Activated CD8-positive, alpha-beta memory T cell treated with anti-CD3 and anti-CD28 coated beads for 36 hours (primary cell): ENCODE measurements around the gene HAND1. TPM values are rescaled to one million over a fixed set of nuclear protein-coding genes. Genes with fewer than 3 reads are reported as not detected.

Experiments used
- CTCF ChIA-PET: fragments of 350-600 bp; sonication (Branson Sonifier 250); formaldehyde crosslinking; loops from one replicate; lab custom pipeline; 2021; ENCODE audit warnings: antibody characterized with exemption; lab: Charles Lee
- POLR2A ChIA-PET: fragments of 350-600 bp; sonication (Branson Sonifier 250); formaldehyde crosslinking; loops from one replicate; lab custom pipeline; 2021; ENCODE audit warnings: antibody characterized with exemption; lab: Charles Lee
- total RNA-seq, 2 experiments: library from RNA; stranded (reverse); gene quantifications; one replicate each; pipeline ENCODE4 v1.2.3, GENCODE V29; 2021

The HAND1 gene
- total RNA-seq, 2 experiments from 2014 or later, result not detected

GRCh38 chr5:154470947-154471870 lies 6.8 kb downstream of the HAND1 start:
- POLR2A ChIA-PET, result no interaction called here
- CTCF ChIA-PET, result interaction anchor here (1.4 to 1.9 kb wide), 2 partner anchors 137 to 140 kb away, joined by 4 to 8 read pairs; no protein-coding TSS in a partner anchor

- CTCF ChIA-PET, result interaction anchor here (0.6 to 1.9 kb wide), 3 partner anchors 138 to 378 kb away, joined by 3 to 8 read pairs (median 4); no protein-coding TSS in a partner anchor
- POLR2A ChIA-PET, result no interaction called here
Observed at GRCh38 chr5:154470137-154470536, 7.9 kb downstream of the HAND1 start.

GRCh38 chr5:154467655-154468354 lies 10.2 kb downstream of the HAND1 start:
- CTCF ChIA-PET, result interaction anchor here (0.7 to 3.5 kb wide), 13 partner anchors 9 to 493 kb away, joined by 3 to 41 read pairs (median 3); no protein-coding TSS in a partner anchor
- POLR2A ChIA-PET, result no interaction called here

GRCh38 chr5:154466671-154467070 lies 11.4 kb downstream of the HAND1 start:
- POLR2A ChIA-PET, result no interaction called here

DNA sequence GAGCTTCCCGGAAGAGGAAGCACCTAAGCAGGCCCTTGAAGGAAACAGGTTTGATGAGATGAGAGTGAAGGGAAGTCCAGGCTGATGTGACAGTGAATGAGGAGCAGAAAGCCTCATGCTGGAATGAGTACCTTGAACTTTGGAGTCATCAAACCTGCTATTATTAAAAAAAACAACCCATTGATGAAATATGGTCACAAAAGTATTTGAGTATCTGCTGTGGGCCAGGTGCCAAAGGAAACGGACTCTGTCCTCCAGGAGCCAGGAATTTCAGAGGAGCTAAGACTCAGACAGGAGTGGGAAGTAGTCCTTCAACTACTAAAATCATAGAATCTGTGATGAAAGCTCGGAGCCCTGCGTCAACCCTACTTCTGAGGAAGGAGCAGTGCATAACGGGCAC lies 11.9 kb downstream of the HAND1 start:
- CTCF ChIA-PET, result interaction anchor here (1.3 to 3.5 kb wide), 3 partner anchors 44 to 393 kb away, joined by 3 to 41 read pairs (median 4); no protein-coding TSS in a partner anchor
- POLR2A ChIA-PET, result no interaction called here

More at GRCh38 chr5:154466671-154467070, 11.4 kb downstream of the HAND1 start:
- CTCF ChIA-PET, result interaction anchor here (1.3 to 3.5 kb wide), 3 partner anchors 44 to 394 kb away, joined by 3 to 41 read pairs (median 4); no protein-coding TSS in a partner anchor

- CTCF ChIA-PET, result interaction anchor here (2.0 kb wide), 1 partner anchor 43 kb away, joined by 4 read pairs; no protein-coding TSS in a partner anchor
- POLR2A ChIA-PET, result no interaction called here
Observed at GRCh38 chr5:154465169-154465568, 12.9 kb downstream of the HAND1 start.

DNA sequence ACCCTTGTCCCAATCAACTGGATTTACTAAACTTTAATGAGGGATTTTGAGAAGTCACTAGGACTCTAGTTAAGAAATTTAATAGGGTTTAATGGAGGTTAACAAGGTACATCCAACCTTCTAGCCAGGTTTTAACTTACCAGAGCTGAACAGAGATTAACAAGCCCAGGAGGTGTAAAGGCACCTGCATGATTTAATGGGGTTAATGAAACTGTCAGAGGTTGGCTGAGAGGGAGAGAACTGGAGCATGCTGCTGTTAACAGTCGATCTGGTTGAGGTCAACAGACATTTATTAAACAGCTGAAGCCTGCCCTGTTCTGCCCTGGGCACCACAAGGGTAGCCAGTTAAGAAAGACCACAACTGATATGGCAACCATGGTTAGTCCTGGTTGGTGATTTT lies 13.6 kb downstream of the HAND1 start:
- ChIA-PET CTCF (no interaction called here), POLR2A (no interaction called here)

- CTCF ChIA-PET, result interaction anchor here (0.6 to 1.0 kb wide), 2 partner anchors 149 to 543 kb away, joined by 3 read pairs; no protein-coding TSS in a partner anchor
- POLR2A ChIA-PET, result interaction anchor here (0.6 kb wide), 1 partner anchor 11 kb away, joined by 4 read pairs; no protein-coding TSS in a partner anchor
Observed at GRCh38 chr5:154461531-154461930, 16.5 kb downstream of the HAND1 start.

DNA sequence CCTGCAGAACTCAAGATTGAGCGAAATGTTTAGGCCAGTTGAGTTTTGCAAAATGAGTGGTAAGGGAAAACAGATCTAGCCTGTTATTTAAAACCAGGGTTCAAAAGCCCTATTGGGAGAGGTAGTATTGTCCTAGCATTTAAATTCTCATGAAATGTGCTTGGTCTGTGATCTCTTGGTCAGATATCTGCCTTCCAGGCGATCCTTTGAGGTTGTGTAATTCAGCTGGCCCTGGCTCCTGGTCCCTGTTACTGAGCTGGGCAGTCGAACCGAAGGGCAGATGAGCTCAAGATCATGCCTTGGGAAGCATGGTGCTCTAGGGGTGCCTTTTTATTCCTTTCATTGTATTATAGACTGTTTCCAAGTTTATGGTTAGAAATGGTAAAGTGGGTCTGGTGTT lies 17.9 kb downstream of the HAND1 start:
- ChIA-PET POLR2A (no interaction called here), CTCF (interaction anchor here (0.7 to 0.8 kb wide), 2 partner anchors 76 to 77 kb away, joined by 3 read pairs; no protein-coding TSS in a partner anchor)

GRCh38 chr5:154459015-154459414 lies 19.0 kb downstream of the HAND1 start:
- ChIA-PET CTCF (interaction anchor here (0.9 kb wide), 1 partner anchor 9 kb away, joined by 3 read pairs; no protein-coding TSS in a partner anchor), POLR2A (no interaction called here)

GRCh38 chr5:154456540-154456939 lies 21.5 kb downstream of the HAND1 start:
- ChIA-PET POLR2A (no interaction called here), CTCF (interaction anchor here (2.6 kb wide), 1 partner anchor 12 kb away, joined by 7 read pairs; no protein-coding TSS in a partner anchor)

DNA sequence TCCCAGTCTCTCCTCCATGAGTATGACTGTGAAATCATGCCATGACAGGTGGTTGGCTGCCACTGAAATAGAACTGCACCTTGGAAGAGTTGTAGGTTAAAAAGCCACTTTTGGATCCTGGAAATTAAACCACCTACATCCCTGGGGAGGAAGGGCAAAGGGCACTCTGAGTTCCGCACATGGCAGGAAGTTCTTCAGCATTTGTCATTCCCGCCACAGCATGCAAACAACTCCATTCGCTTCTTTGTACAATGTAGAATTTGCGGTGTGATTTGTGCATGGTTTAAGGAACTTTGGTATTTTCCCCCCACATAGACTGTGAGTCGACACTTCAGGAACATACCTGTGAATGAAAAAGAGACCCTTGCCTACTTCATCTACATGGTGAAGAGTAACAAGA lies 22.4 kb downstream of the HAND1 start:
- ChIA-PET CTCF (no interaction called here), POLR2A (no interaction called here)

- CTCF ChIA-PET, result interaction anchor here (1.3 kb wide), 1 partner anchor 10 kb away, joined by 4 read pairs; no protein-coding TSS in a partner anchor
Observed at GRCh38 chr5:154451957-154452356, 26.1 kb downstream of the HAND1 start.

DNA sequence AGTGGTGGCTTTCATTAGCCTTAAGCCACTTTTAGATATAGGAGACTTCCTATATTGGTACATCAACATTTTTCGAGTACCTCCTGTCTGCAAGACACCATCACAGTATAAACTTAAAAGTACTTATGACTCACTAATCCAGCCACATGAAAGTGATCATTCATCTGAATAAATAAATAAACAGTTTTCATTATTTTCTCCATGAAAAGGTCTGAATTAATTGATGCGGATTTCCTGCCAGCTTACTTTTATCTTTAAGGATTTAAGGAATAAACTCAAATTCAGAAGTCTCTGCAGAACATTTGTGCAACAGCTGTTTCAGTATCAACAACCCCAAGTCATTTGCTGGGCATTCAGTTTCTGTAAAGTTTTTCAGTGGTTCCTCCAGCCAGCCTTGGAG lies 28.2 kb downstream of the HAND1 start:
- CTCF ChIA-PET, result interaction anchor here (1.4 to 2.3 kb wide), 2 partner anchors 200 to 377 kb away, joined by 5 read pairs; no protein-coding TSS in a partner anchor
- POLR2A ChIA-PET, result no interaction called here

More at GRCh38 chr5:154451957-154452356, 26.1 kb downstream of the HAND1 start:
- POLR2A ChIA-PET, result no interaction called here

- ChIA-PET POLR2A (interaction anchor here (0.6 kb wide), 1 partner anchor 392 kb away, joined by 3 read pairs; no protein-coding TSS in a partner anchor), CTCF (no interaction called here)
Observed at GRCh38 chr5:154447089-154447725, 30.8 kb downstream of the HAND1 start.

GRCh38 chr5:154446195-154447088 lies 31.6 kb downstream of the HAND1 start:
- ChIA-PET POLR2A (no interaction called here), CTCF (no interaction called here)

DNA sequence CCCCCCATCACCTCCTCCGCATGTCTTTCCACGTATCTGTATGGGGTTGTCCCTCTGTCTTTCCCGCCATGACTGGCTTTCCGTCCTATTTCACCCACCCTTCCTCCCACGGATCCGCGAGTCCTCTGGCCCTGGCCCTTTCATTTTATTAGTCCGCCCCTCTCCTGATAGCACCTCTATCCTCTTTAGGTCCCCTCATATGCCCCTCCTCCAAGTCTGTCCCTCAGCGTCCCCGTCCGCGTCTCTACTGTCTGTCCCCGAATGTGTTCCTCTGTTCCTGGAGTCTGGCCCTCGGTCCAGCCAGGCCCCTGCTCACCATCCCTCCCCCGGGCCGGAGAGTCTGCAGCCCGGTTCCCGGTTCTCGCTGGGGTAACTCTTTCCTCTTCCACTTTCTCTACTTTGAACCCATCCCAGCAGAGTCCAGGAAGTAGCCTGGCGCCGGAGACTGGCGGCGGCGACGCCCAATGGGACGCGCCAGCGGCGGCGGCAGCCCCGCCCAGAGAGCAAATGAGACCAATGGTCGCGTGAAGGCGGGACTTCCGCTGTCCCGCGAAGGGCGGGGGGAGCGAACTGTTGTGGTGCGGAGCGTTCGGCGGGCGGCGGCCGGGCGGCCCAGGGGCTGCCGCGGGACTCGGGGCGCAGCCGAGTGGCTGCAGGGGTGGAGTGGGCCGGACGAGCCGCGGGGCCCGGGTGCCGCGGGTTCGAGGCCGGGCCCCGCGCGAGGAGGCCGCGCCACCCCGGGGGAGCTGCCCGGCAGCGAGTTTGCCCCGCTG lies 32.4 kb downstream of the HAND1 start, which contains the start of gene SAP30L:
Gene SAP30L (plus strand): TSS at position 576 of the 773 bp plus-strand sequence. CDS start 608 bp downstream, outside the sequence.
- ChIA-PET CTCF (no interaction called here), POLR2A (no interaction called here)
